H1 (cell line): Measurements from ENCODE around the gene MUSTN1. TPM values are rescaled to one million over a fixed set of nuclear protein-coding genes. Genes with fewer than 3 reads are reported as not detected.

Experiments
- CTCF ChIA-PET: fragments of 300-600 bp; sonication (Branson Sonifier 250); formaldehyde crosslinking; loops from one replicate; lab custom pipeline; 2021; ENCODE audit not compliant: partially characterized antibody; lab: Charles Lee
- POLR2A ChIA-PET: fragments of 300-600 bp; sonication (Branson Sonifier 250); formaldehyde crosslinking; loops from one replicate; lab custom pipeline; 2021; ENCODE audit warnings: inconsistent platforms; ENCODE audit not compliant: partially characterized antibody; lab: Charles Lee
- DNase-seq, 2 experiments: peaks; one replicate each; pipeline versions ENCODE4 v3.0.0 to v3.0.0-alpha.2; 2010 to 2022; ENCODE audit warnings: low spot score in 2 of 2, low read depth in 1 of 2, mixed read lengths in 1 of 2
- FAIRE-seq: peaks from 2 replicates; lab custom pipeline; 2011; peaks lifted over from hg19 to GRCh38; lab: Jason Lieb, UNC
- H2AFZ ChIP-seq: 2 replicates; pipeline ENCODE4 v1.8.1; 2012; ENCODE audit warnings: low read length, inconsistent platforms
- H2AK5ac ChIP-seq: 2 replicates; pipeline ENCODE4 v1.6.1; 2013; ENCODE audit warnings: low read depth, low read length
- H2BK120ac ChIP-seq: replicated peaks from 2 replicates; pipeline ENCODE3; 2013; ENCODE audit warnings: low read depth, low read length, inconsistent platforms
- H2BK12ac ChIP-seq: 2 replicates; pipeline ENCODE4 v1.6.1; 2013; ENCODE audit warnings: low read depth, low read length
- H2BK15ac ChIP-seq: 2 replicates; pipeline ENCODE4 v1.6.1; 2013; ENCODE audit warnings: low read length
- H2BK20ac ChIP-seq: 2 replicates; pipeline ENCODE4 v1.6.1; 2013; ENCODE audit warnings: low read length
- H2BK5ac ChIP-seq: 2 replicates; pipeline ENCODE4 v1.6.1; 2013; ENCODE audit warnings: low read depth, low read length
- H3K14ac ChIP-seq: 2 replicates; pipeline ENCODE4 v1.6.1; 2013; ENCODE audit warnings: inconsistent platforms; ENCODE audit not compliant: insufficient read length
- H3K18ac ChIP-seq: 2 replicates; pipeline ENCODE4 v1.6.1; 2013; ENCODE audit warnings: low read length; ENCODE audit errors: extremely low read depth
- H3K23ac ChIP-seq: 2 replicates; pipeline ENCODE4 v1.6.1; 2013; ENCODE audit warnings: inconsistent platforms; ENCODE audit not compliant: insufficient read length
- H3K23me2 ChIP-seq: 2 replicates; pipeline ENCODE4 v1.6.1; 2013; ENCODE audit warnings: low read depth, low read length
- H3K27ac ChIP-seq: 2 replicates; pipeline ENCODE4 v1.6.1; 2011; ENCODE audit warnings: low read depth, low read length, inconsistent platforms
- H3K27me3 ChIP-seq, 4 experiments: replicated peaks in 1 of 4; 1 replicate in 1 of 4; 2 replicates in 3 of 4; pipeline versions ENCODE4 v1.6.1 to v1.8.1; 2011 to 2013; ENCODE audit warnings: low read length in 3 of 4, mild to moderate bottlenecking in 3 of 4, inconsistent platforms in 2 of 4, mixed read lengths in 2 of 4, moderate library complexity in 1 of 4; ENCODE audit not compliant: control insufficient read depth in 3 of 4, insufficient read depth in 3 of 4; ENCODE audit errors: extremely low read depth in 1 of 4
- H3K36me3 ChIP-seq, 4 experiments: 2 replicates each; pipeline versions ENCODE4 v1.6.1 to v1.8.1; 2011 to 2013; ENCODE audit warnings: mild to moderate bottlenecking in 4 of 4, low read length in 3 of 4, moderate library complexity in 2 of 4, control low read depth in 1 of 4, inconsistent platforms in 1 of 4; ENCODE audit not compliant: insufficient read depth in 4 of 4, control insufficient read depth in 2 of 4
- H3K4ac ChIP-seq: replicated peaks from 2 replicates; pipeline ENCODE3; 2013; ENCODE audit warnings: low read length, low read depth, mixed read lengths, inconsistent platforms; ENCODE audit not compliant: insufficient read length
- H3K4me1 ChIP-seq, 4 experiments: replicated peaks in 1 of 4; 1 replicate in 1 of 4; 2 replicates in 3 of 4; pipeline versions ENCODE4 v1.6.1 to v1.8.1; 2011 to 2013; ENCODE audit warnings: low read length in 3 of 4, inconsistent platforms in 2 of 4, mixed read lengths in 1 of 4; ENCODE audit not compliant: insufficient read depth in 4 of 4, control insufficient read depth in 3 of 4
- H3K4me2 ChIP-seq, 2 experiments: 2 replicates each; pipeline versions ENCODE4 v1.6.1 to v1.8.1; 2011 to 2013; ENCODE audit warnings: low read depth in 2 of 2, low read length in 2 of 2, control low read depth in 1 of 2, inconsistent platforms in 1 of 2, mild to moderate bottlenecking in 1 of 2; ENCODE audit not compliant: insufficient read depth in 1 of 2
- H3K4me3 ChIP-seq, 4 experiments: fragments of 200-600, 300-600 bp in 1 of 4; sonication (generic), shearing (Covaris generic), sonication (Bioruptor Twin) in 1 of 4; 2 replicates each; pipeline versions ENCODE4 v1.5.1 to v1.8.1; 2011 to 2016; ENCODE audit warnings: low read length in 4 of 4, low read depth in 3 of 4, control low read depth in 2 of 4, inconsistent platforms in 2 of 4, mild to moderate bottlenecking in 2 of 4, mixed read lengths in 1 of 4, moderate library complexity in 1 of 4; ENCODE audit not compliant: insufficient read depth in 2 of 4; ENCODE audit errors: extremely low read depth in 1 of 4
- H3K56ac ChIP-seq: replicated peaks from 2 replicates; pipeline ENCODE3; 2013; ENCODE audit warnings: low read depth, mild to moderate bottlenecking, mixed read lengths, low read length, inconsistent platforms; ENCODE audit not compliant: insufficient read length
- H3K79me1 ChIP-seq: 2 replicates; pipeline ENCODE4 v1.6.1; 2013; ENCODE audit warnings: low read depth, low read length, control low read depth
- H3K79me2 ChIP-seq, 2 experiments: 2 replicates each; pipeline versions ENCODE4 v1.6.1 to v1.8.1; 2012 to 2013; ENCODE audit warnings: low read length in 2 of 2, mild to moderate bottlenecking in 2 of 2, inconsistent platforms in 1 of 2; ENCODE audit not compliant: insufficient read depth in 2 of 2, control insufficient read depth in 1 of 2
- H3K9ac ChIP-seq, 4 experiments: replicated peaks in 1 of 4; 1 replicate in 1 of 4; 2 replicates in 3 of 4; pipeline versions ENCODE4 v1.6.1 to v1.8.1; 2011 to 2013; ENCODE audit warnings: low read depth in 3 of 4, low read length in 3 of 4, control low read depth in 2 of 4, mild to moderate bottlenecking in 2 of 4, moderate library complexity in 2 of 4, inconsistent platforms in 1 of 4; ENCODE audit errors: extremely low read depth in 1 of 4
- H3K9me3 ChIP-seq, 2 experiments: 2 replicates each; pipeline versions ENCODE4 v1.6.1 to v1.8.1; 2012 to 2013; ENCODE audit warnings: mild to moderate bottlenecking in 2 of 2, moderate library complexity in 2 of 2, control low read depth in 1 of 2, inconsistent platforms in 1 of 2, low read depth in 1 of 2, low read length in 1 of 2, mixed read lengths in 1 of 2; ENCODE audit not compliant: insufficient read depth in 2 of 2
- H4K20me1 ChIP-seq, 2 experiments: replicated peaks in 1 of 2; 2 replicates each; pipeline versions ENCODE3 to v1.8.1; 2011 to 2013; ENCODE audit warnings: inconsistent platforms in 2 of 2, low read length in 2 of 2, mild to moderate bottlenecking in 1 of 2; ENCODE audit not compliant: insufficient read depth in 2 of 2, control insufficient read depth in 1 of 2
- H4K5ac ChIP-seq: 2 replicates; pipeline ENCODE4 v1.6.1; 2013; ENCODE audit warnings: low read length, low read depth, mixed read lengths, inconsistent platforms; ENCODE audit not compliant: insufficient read length
- H4K8ac ChIP-seq: 2 replicates; pipeline ENCODE4 v1.8.0; 2013; ENCODE audit warnings: mild to moderate bottlenecking, moderate library complexity, low read length, inconsistent platforms; ENCODE audit not compliant: insufficient read depth; ENCODE audit errors: extremely low read depth
- H4K91ac ChIP-seq: replicated peaks from 2 replicates; pipeline ENCODE3; 2013; ENCODE audit warnings: low read length, mixed read lengths, inconsistent platforms; ENCODE audit not compliant: insufficient read length
- ATF3 ChIP-seq: IDR thresholded peaks from 2 replicates; pipeline ENCODE4 v1.6.1; 2011; ENCODE audit warnings: low read depth, mild to moderate bottlenecking, low read length; ENCODE audit not compliant: insufficient read depth
- WGBS, 2 experiments: shearing (Covaris generic) in 1 of 2; methylation state at CpG; one replicate each; pipeline versions ENCODE4 v1.1.6 to v1.1.7; 2013 to 2015; ENCODE audit warnings: low lambda C conversion rate in 2 of 2, mixed read lengths in 2 of 2, inconsistent platforms in 1 of 2, low coverage in 1 of 2, missing lambda C conversion rate in 1 of 2; ENCODE audit not compliant: insufficient replicate concordance in 2 of 2, insufficient coverage in 1 of 2, insufficient read length in 1 of 2; ENCODE audit errors: extremely low coverage in 1 of 2, missing lambda C conversion rate in 1 of 2; 5-methylcytosine and 5-hydroxymethylcytosine counted together
- polyA plus RNA-seq, 7 experiments: library from polyadenylated mRNA; depleted of rRNA in 3 of 7; stranded (reverse) in 5 of 7; unstranded in 2 of 7; fragments of >200 nt in 5 of 7; fragments of 200-250 nt in 2 of 7; gene quantifications; 1 replicate in 5 of 7; 2 replicates in 1 of 7; 4 replicates in 1 of 7; pipeline versions ENCODE4 v1.2.1 to v1.2.3, GENCODE V29; 2011 to 2013; ENCODE audit warnings: missing spikeins in 2 of 7, mixed read lengths in 2 of 7
- total RNA-seq: library from RNA; stranded (reverse); fragmentation: NEBNext Ultra II Directional; extraction: Animal tissue kit (Norgen Biotek cat#: 25700); gene quantifications from 2 replicates; pipeline ENCODE4 v1.2.1, GENCODE V29; 2021

The MUSTN1 gene
- total and polyA plus RNA-seq, 2 of the 8 experiments (the other 6 are each of a cell fraction or from before 2014, with no cell fraction given), result 1.1 to 2.4 TPM

GRCh38 chr3:52871761-52872160 is 36.9 kb upstream of the MUSTN1 start:
- H2AFZ ChIP-seq, result no peak overlapping the region
- no peak overlapping the region for H2BK5ac ChIP-seq
- H4K8ac ChIP-seq, result no peak overlapping the region
- POLR2A ChIA-PET, result no interaction called here
- no peak overlapping the region for H3K23ac ChIP-seq
- H2BK12ac ChIP-seq, result no peak overlapping the region
- H3K23me2 ChIP-seq, result no peaks in the 10 kb centered on the region; the same call in 1 of the 2 replicates
- CTCF ChIA-PET, result interaction anchor here (0.9 to 1.5 kb wide), 3 partner anchors 10 to 208 kb away, joined by 3 to 4 read pairs (median 4); no protein-coding TSS in a partner anchor
- H2BK120ac ChIP-seq, result no peak overlapping the region
- H3K36me3 ChIP-seq, result no peaks in the 10 kb centered on the region
- no peak overlapping the region for H3K4me3 ChIP-seq
- FAIRE-seq (no peak), DNase-seq (no peak)
- H2BK20ac ChIP-seq, result no peak overlapping the region
- peaks cover 0 to 8% of the 10 kb centered on the region in 2 experiments; a peak in 2 of 4 replicates for H3K79me2 ChIP-seq
- H3K9ac ChIP-seq, result no peak overlapping the region
- TF ChIP-seq ATF3, result no peak
- no peak overlapping the region for H2BK15ac ChIP-seq
- no peaks in the 10 kb centered on the region; the same call in none of the 2 replicates for H3K79me1 ChIP-seq
- peaks cover 0 to 7% of the 10 kb centered on the region in 2 experiments for H4K20me1 ChIP-seq
- H3K9me3 ChIP-seq, result no peaks in the 10 kb centered on the region
- H3K27me3 ChIP-seq, result no peaks in the 10 kb centered on the region
- no peak overlapping the region for H3K14ac ChIP-seq
- no peak overlapping the region for H2AK5ac ChIP-seq
- H3K4me1 ChIP-seq, result peaks cover 0 to 9% (median 3%) of the 10 kb centered on the region in 4 experiments; a peak in 5 of 7 replicates
- H3K4ac ChIP-seq, result no peak overlapping the region
- no peak overlapping the region for H3K56ac ChIP-seq
- H3K18ac ChIP-seq, result no peak overlapping the region
- H3K27ac ChIP-seq, result no peak overlapping the region
- H4K5ac ChIP-seq, result no peak overlapping the region
- H4K91ac ChIP-seq, result no peak overlapping the region
- no peak overlapping the region for H3K4me2 ChIP-seq
- 87% methylated on average over 9 of the region's 9 CpGs; no CpG with 5 or more reads in 1 of the 2 experiments for WGBS, 2 experiments
